GM10248 (cell line): ENCODE results near the gene GRK4.

Experiments
- CTCF ChIA-PET: fragments of 300-600 bp; sonication (Branson Sonifier 250); formaldehyde crosslinking; extraction: SDS; loops from one replicate; lab custom pipeline; 2021; ENCODE audit warnings: antibody characterized with exemption; lab: Yijun Ruan, JAX
- POLR2A ChIA-PET: fragments of 350-650 bp; sonication (Branson Sonifier 250); formaldehyde crosslinking; extraction: SDS; loops from one replicate; lab custom pipeline; 2020; ENCODE audit warnings: antibody characterized with exemption; lab: Yijun Ruan, JAX
- DNase-seq: peaks from one replicate; pipeline ENCODE4 v3.0.0; 2012; ENCODE audit errors: extremely low spot score
- TF ChIP-seq, protein P1 (sequence below): IDR thresholded peaks from 2 replicates; pipeline ENCODE4 v1.5.1; 2012; ENCODE audit warnings: mild to moderate bottlenecking, low read depth; ENCODE audit errors: extremely low read depth, missing control alignments, control extremely low read depth

GRK4 gene

DNA sequence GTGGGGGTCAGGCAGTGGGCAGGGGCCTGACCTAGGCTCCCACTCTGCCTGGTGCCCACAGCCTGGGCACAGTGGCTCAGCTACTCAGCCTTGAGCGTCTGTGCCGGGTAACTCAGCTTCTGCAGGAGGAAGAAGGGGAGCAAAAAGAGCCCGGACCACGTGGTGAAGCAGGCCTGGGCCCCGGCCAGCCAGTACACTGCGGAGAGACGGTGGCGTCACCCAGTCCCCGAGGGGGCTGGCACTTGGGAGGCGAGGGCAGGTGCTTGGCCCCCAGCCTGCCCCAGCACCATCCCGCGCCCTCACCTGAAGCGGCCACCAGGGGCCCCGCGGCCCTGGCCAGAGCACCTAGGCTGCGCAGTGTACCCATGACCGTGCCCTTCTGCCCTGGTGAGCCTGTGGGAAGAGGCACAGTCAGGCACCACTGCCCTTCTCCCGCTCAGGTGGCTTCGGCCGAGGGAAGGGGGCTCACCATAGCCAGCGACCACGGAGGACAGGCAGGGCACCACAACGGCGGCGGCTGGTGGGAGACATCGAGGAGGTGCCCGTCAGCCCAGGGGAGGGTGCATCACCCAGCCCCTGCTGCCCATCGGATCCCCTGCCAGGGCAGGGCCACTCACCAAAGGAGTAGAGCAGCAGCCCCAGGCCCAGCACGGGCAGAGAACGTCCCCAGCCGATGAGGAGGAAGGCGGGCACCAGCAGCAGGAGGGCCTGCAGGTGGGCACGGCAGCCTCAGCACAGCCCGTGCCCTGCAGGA, 32.4 kb upstream of the GRK4 start:
- POLR2A ChIA-PET, result no interaction called here
- no peak for DNase-seq
- TF ChIP-seq, protein P1, sequence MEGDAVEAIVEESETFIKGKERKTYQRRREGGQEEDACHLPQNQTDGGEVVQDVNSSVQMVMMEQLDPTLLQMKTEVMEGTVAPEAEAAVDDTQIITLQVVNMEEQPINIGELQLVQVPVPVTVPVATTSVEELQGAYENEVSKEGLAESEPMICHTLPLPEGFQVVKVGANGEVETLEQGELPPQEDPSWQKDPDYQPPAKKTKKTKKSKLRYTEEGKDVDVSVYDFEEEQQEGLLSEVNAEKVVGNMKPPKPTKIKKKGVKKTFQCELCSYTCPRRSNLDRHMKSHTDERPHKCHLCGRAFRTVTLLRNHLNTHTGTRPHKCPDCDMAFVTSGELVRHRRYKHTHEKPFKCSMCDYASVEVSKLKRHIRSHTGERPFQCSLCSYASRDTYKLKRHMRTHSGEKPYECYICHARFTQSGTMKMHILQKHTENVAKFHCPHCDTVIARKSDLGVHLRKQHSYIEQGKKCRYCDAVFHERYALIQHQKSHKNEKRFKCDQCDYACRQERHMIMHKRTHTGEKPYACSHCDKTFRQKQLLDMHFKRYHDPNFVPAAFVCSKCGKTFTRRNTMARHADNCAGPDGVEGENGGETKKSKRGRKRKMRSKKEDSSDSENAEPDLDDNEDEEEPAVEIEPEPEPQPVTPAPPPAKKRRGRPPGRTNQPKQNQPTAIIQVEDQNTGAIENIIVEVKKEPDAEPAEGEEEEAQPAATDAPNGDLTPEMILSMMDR, result no peak
- CTCF ChIA-PET, result interaction anchor here (0.7 to 1.3 kb wide), 2 partner anchors 7 to 17 kb away, joined by 3 read pairs; no protein-coding TSS in a partner anchor

DNA sequence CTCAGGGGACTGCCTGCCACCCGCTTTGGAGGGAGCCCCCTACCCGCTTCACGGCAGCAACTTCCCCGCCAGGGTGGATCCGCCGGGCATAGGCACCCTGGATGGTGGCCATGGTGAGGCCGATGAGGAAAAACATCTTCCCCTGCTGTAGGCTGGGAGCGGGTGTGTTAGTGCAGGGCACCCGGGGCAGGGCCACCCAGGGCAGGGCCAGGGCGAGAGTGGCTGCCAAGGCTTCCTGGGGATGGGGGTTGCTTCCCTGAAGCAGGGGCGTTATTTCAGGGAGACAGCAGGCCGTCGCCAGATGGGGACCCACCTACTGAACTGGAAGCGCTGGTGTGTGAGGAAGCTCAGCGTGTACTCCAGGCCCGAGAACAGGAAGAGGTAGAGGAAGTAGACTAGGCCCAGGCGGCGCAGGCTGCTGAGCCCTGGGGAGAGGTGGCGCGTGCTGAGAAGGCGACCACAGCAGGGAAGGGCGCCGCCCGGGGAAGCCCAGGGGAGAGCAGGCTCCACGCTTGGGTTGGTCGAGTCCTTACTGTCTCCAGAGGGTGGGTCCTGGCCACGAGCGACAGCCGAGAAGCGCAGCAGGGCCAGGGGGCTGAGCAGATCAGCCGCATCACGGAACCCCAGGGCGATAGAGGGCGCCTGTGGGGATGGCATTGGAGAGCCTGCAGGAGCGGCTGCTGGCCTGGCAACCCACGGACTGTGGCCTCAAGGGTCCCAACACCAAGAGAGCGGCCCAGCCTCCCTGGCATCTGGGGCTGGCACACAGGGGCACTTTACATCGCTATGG, 31.7 kb upstream of the GRK4 start:
- POLR2A ChIA-PET, result no interaction called here
- CTCF ChIA-PET, result interaction anchor here (0.7 to 1.3 kb wide), 2 partner anchors 8 to 17 kb away, joined by 3 read pairs; no protein-coding TSS in a partner anchor
- DNase-seq, result peak; percentile 76
- TF ChIP-seq, protein P1, result peak; percentile 57

DNA sequence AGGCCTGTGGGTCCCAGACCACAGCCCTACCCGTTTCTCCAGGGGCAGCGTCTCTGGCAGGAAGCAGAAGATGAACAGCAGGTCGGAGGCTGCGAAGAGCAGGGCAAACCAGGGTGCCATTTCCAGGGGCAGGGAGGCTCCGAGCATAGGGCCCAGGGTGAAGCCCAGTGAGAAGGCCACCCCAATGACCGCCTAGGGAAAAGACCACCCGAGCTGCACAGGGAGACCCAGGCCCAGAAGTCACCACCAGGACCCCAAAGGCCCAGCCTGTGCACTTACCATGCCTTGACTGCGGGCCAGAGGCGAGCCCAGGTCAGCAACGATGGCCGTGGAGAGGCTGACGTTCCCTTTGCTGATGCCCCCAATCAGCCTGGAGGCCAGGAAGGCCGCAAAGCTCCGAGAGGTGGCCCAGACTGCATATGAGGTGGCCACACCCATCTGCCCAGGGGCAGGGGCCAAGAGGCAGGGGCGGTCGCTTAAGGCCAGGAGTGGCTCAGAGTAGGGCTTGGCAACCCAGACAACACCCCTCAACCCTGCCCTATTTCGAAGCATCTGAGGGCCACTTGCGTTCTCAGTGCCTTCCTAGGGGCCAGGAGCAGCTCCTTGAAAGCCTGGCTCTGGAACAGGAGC, 30.9 kb upstream of the GRK4 start:
- DNase-seq, result no peak
- CTCF ChIA-PET, result interaction anchor here (1.3 kb wide), 1 partner anchor 9 kb away, joined by 3 read pairs; no protein-coding TSS in a partner anchor
- POLR2A ChIA-PET, result no interaction called here
- TF ChIP-seq, protein P1, result no peak

DNA sequence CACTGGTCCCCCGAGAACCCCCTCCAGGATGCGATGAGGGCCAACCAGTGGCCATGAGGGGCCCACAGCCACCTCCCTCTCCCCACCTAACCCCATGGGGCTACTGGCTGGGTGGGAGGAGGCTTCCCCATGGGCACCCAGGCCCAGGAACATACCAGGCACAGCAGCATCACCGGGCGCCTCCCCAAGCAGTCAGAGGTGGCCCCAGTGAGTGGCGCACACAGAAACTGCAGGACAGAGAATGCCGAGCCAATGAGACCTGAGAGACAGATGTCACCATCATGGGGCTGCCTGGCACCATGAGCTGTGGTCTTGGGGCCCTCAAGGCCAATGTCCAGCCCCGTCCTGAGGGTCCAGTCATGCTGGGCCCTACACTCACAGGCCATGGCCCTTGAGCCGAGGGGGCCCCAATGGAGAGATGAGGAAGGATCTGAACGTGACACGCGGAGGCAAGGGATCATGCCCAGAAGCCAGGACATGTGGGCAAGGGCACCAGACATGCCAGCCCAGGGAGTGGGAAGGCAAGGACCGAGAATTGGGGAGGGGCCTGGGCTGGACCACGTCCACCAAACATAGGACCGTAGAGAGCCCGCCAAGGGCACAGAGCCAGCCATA, 30.3 kb upstream of the GRK4 start:
- CTCF ChIA-PET, result no interaction called here
- no peak for DNase-seq
- POLR2A ChIA-PET, result no interaction called here
- TF ChIP-seq, protein P1, result no peak

DNA sequence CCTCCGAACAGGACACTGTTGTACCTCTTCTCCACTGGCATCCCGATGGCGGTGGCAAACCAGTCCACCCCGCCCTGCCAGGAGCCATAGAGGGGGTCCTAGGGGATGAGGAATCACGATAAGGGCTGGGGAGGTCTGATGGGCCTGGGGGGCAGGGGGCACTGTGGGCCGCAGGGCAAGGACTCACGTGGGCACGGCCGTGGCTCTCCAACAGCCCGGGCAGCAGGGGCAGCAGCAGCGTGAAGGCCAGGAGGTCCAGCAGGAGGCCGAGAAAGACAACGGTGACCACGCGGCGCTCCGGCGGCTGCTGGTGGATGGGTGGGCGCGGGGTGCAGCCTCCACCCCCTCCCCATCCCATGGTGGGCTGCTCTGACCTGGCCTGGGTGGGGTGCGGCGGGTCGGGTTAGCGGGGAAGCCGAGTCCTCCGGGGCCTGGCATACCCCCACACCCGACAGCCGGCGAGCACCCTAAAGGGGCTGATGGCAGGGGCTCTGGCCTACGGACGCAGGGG, 29.8 kb upstream of the GRK4 start:
- DNase-seq, result no peak
- TF ChIP-seq, protein P1, result no peak
- ChIA-PET POLR2A (no interaction called here), CTCF (no interaction called here)
